ENCODE results near the gene IPMK.
"Not testable (repeated sequence)": the region's sequence is repeated elsewhere in the genome, so short reads cannot be mapped to it uniquely, and the experiment has no call there.

IPMK gene

GRCh38 chr10:58266826-58267712 lies 625 bp downstream of the IPMK start:
- DNase-seq, result peak in 12 of 14 donors; percentile 28 to 85 (median 67)

- peak in 1 of 14 donors; percentile 41 for DNase-seq
Measured at GRCh38 chr10:58266003-58266825, 1.5 kb downstream of the IPMK start.

GRCh38 chr10:58265249-58265648 lies 2.4 kb downstream of the IPMK start:
- no peak for DNase-seq

GRCh38 chr10:58264780-58265179 lies 2.9 kb downstream of the IPMK start:
- DNase-seq, result no peak

- DNase-seq, result no peak
Measured at GRCh38 chr10:58262766-58263165, 4.9 kb downstream of the IPMK start.

- no peak for DNase-seq
Measured at GRCh38 chr10:58260334-58260733, 7.4 kb downstream of the IPMK start.

GRCh38 chr10:58258977-58259692 lies 8.6 kb downstream of the IPMK start:
- DNase-seq, result no peak

GRCh38 chr10:58256013-58256780 lies 11.5 kb downstream of the IPMK start:
- not testable (repeated sequence) for DNase-seq

- DNase-seq, result no peak
Measured at GRCh38 chr10:58254644-58255043, 13.1 kb downstream of the IPMK start.

- no peak for DNase-seq
Measured at GRCh38 chr10:58253184-58253583, 14.5 kb downstream of the IPMK start.

GRCh38 chr10:58244666-58245065 lies 23.0 kb downstream of the IPMK start:
- DNase-seq, result not testable (repeated sequence)

GRCh38 chr10:58244242-58244641 lies 23.5 kb downstream of the IPMK start:
- not testable (repeated sequence) for DNase-seq

- DNase-seq, result not testable (repeated sequence)
Measured at GRCh38 chr10:58243801-58244200, 23.9 kb downstream of the IPMK start.

GRCh38 chr10:58243269-58243668 lies 24.4 kb downstream of the IPMK start:
- DNase-seq, result no peak

GRCh38 chr10:58241346-58241745 lies 26.3 kb downstream of the IPMK start:
- DNase-seq, result no peak

GRCh38 chr10:58240531-58240930 lies 27.2 kb downstream of the IPMK start:
- no peak for DNase-seq

GRCh38 chr10:58239561-58240169 lies 28.0 kb downstream of the IPMK start:
- DNase-seq, result no peak

GRCh38 chr10:58237014-58237834 lies 30.5 kb downstream of the IPMK start:
- no peak for DNase-seq

GRCh38 chr10:58229856-58230255 lies 37.8 kb downstream of the IPMK start:
- peak in 3 of 14 donors; percentile 5 to 46 (median 35) for DNase-seq

- DNase-seq, result no peak
Measured at GRCh38 chr10:58225654-58226053, 42.0 kb downstream of the IPMK start.

All from C1 segment of cervical spinal cord (tissue), 14 donors.